Prostate gland (tissue), 2 donors: Measurements from ENCODE around the gene TMTC1. TPM values are rescaled to one million over a fixed set of nuclear protein-coding genes. Genes with fewer than 3 reads are reported as not detected.

ENCODE experiments used
- DNase-seq: peaks from one replicate; pipeline ENCODE4 v3.0.0-alpha.2; 2019; ENCODE audit warnings: low spot score
- H3K27ac ChIP-seq, 2 donors: fragments of 200-600 bp; sonication (generic); 2 replicates each; pipeline ENCODE4 v1.5.1; 2017 to 2019
- H3K27me3 ChIP-seq: fragments of 200-600 bp; sonication (generic); replicated peaks from 2 replicates; pipeline ENCODE4 v1.5.1; 2019; ENCODE audit not compliant: insufficient read depth
- H3K36me3 ChIP-seq, 2 donors: fragments of 200-600 bp; sonication (generic); 1 replicate in 1 of 2; 2 replicates in 1 of 2; pipeline versions ENCODE4 v1.5.1 to v1.8.1; 2017 to 2019
- H3K4me1 ChIP-seq: fragments of 200-600 bp; sonication (generic); replicated peaks from 2 replicates; pipeline ENCODE4 v1.5.1; 2019
- H3K4me3 ChIP-seq, 2 donors: fragments of 200-600 bp; sonication (generic); 2 replicates each; pipeline ENCODE4 v1.5.1; 2017 to 2019
- H3K9me3 ChIP-seq: fragments of 200-600 bp; sonication (generic); 2 replicates; pipeline ENCODE4 v1.5.1; 2017
- CTCF ChIP-seq, 4 experiments: fragments of 200-600 bp in 2 of 4; fragments of 450-650 bp in 2 of 4; sonication (generic) in 2 of 4; IDR thresholded peaks; 1 replicate in 3 of 4; 2 replicates in 1 of 4; pipeline ENCODE4 v1.5.1; 2016 to 2019; ENCODE audit warnings: antibody characterized with exemption in 4 of 4, mild to moderate bottlenecking in 2 of 4, moderate library complexity in 2 of 4
- POLR2A ChIP-seq: fragments of 450-650 bp; IDR thresholded peaks from one replicate; pipeline ENCODE4 v1.6.1; 2016; ENCODE audit warnings: antibody characterized with exemption, mild to moderate bottlenecking
- POLR2AphosphoS5 ChIP-seq: sonication (generic); formaldehyde crosslinking; IDR thresholded peaks from one replicate; pipeline ENCODE4 v1.6.1; 2017; ENCODE audit warnings: antibody characterized with exemption
- whole genome bisulfite sequencing: methylation state at CpG from one replicate; pipeline ENCODE4 v1.1.5; 2018; 5-methylcytosine and 5-hydroxymethylcytosine counted together
- intact Hi-C: fragments of 100-400 bp; cut with DNase I; formaldehyde crosslinking; loops from one replicate; pipeline ENCODE4 v1.14.2; 2022
- total RNA-seq, 2 donors: library from RNA; depleted of rRNA; stranded (reverse); fragments of >200 nt; gene quantifications; one replicate each; pipeline ENCODE4 v1.1.0, GENCODE V29; 2016

Gene TMTC1
- total RNA-seq, 2 donors from 2014 or later = 12.9 to 25.2 TPM

DNA sequence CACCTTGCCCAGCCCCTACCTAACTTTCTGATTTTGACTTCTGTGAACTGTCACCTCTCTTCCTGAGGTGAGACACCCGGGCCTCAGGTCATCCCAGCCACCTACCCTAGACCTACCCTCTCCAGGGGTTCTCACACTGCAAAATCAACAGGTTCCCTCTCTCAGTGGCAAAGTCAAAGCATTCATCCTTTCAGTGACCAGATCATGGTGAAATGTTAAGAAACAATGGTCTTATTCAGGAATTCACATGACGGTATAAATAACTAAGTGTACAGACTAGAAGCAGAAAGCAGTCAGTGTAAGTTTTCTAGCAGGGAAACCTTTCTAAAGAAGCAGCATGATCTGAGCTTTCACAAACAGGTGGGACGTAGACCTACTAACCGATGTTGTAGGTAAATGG is 133.4 kb downstream of the TMTC1 start:
- Histone ChIP-seq H3K4me1 (no peaks in the 10 kb centered on the region), H3K36me3 (no peaks in the 10 kb centered on the region), H3K27me3 (no peaks in the 10 kb centered on the region), H3K4me3 (no peak overlapping the region), H3K9me3 (no peaks in the 10 kb centered on the region), H3K27ac (no peak overlapping the region)
- intact Hi-C loops = no loop called here
- no peak for TF ChIP-seq POLR2A
- no peak for TF ChIP-seq CTCF (IDR thresholded peaks at IDR 0.05)
- no peak for TF ChIP-seq POLR2AphosphoS5
- no peak for DNase-seq
- WGBS = 95% methylated on average over 4 of the region's 4 CpGs

- Histone ChIP-seq H3K36me3 (no peaks in the 10 kb centered on the region), H3K4me1 (no peaks in the 10 kb centered on the region), H3K27me3 (no peaks in the 10 kb centered on the region), H3K27ac (no peak overlapping the region), H3K4me3 (no peak overlapping the region), H3K9me3 (no peaks in the 10 kb centered on the region)
- TF ChIP-seq POLR2A (no peak), CTCF (IDR thresholded peaks at IDR 0.05) (no peak), POLR2AphosphoS5 (no peak)
- WGBS = 57% methylated on average over 2 of the region's 2 CpGs
- no peak for DNase-seq
- intact Hi-C loops = no loop called here
Measured at GRCh38 chr12:29649722-29650121, 134.0 kb downstream of the TMTC1 start.

DNA sequence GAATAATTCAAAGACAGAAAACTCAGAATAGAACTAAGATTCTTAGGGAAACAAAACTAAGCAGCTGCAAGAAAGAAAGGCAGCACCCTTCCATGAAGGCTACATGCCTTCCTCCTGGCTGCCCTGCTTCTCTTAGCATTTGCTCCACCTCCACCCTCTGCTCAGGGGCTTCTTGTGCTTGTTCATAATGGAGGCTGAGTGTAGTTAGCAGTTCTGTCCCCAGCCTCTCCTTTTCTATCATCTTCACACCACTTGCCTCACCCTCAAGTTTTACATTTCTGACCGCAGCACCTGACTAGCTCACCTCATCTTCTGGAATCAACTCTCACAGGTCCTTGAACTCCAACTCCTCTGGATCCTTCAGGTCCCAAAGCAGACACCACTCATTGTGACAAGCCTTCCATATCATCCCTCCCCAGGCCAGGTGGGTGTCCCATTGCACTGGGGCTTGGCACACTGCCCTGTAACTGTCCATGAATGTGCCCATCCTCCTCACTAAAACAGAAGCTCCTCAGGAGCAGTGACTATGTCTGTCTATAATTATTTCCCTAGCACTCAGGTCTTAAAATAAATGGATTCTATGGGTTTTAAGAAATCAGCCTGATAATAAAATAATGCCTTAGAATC is 139.1 kb downstream of the TMTC1 start:
- no peaks in the 10 kb centered on the region for H3K4me1 ChIP-seq
- intact Hi-C loops = no loop called here
- H3K4me3 ChIP-seq = no peak overlapping the region
- no peak overlapping the region for H3K27ac ChIP-seq
- TF ChIP-seq POLR2AphosphoS5 (no peak), POLR2A (no peak), CTCF (IDR thresholded peaks at IDR 0.05) (no peak)
- H3K36me3 ChIP-seq = no peaks in the 10 kb centered on the region
- no peaks in the 10 kb centered on the region for H3K9me3 ChIP-seq
- no peak for DNase-seq
- 93% methylated on average over 1 of the region's 1 CpG for WGBS
- H3K27me3 ChIP-seq = no peaks in the 10 kb centered on the region

GRCh38 chr12:29640589-29641345 is 143.0 kb downstream of the TMTC1 start:
- no peak overlapping the region for H3K27ac ChIP-seq
- no peak for DNase-seq
- H3K4me3 ChIP-seq = no peak overlapping the region

More at GRCh38 chr12:29640589-29641345, 143.0 kb downstream of the TMTC1 start:
- intact Hi-C loops = no loop called here
- TF ChIP-seq POLR2A = no peak
- no peak for TF ChIP-seq CTCF (IDR thresholded peaks at IDR 0.05)
- TF ChIP-seq POLR2AphosphoS5 = no peak
- 82% methylated on average over 10 of the region's 13 CpGs for WGBS
- H3K36me3 ChIP-seq = no peaks in the 10 kb centered on the region
- no peaks in the 10 kb centered on the region for H3K9me3 ChIP-seq
- H3K4me1 ChIP-seq = no peaks in the 10 kb centered on the region
- no peaks in the 10 kb centered on the region for H3K27me3 ChIP-seq
